A673 (cell line): ENCODE results near the gene GPA33.

Source experiments
- CTCF ChIP-seq: fragments of 300-800, 200-600 bp; sonication (generic); conservative IDR thresholded peaks from 2 replicates; pipeline ENCODE4 v1.5.1; 2017; ENCODE audit warnings: low read depth, mild to moderate bottlenecking, antibody characterized with exemption, low read length, moderate library complexity, mixed read lengths
- EZH2 ChIP-seq: fragments of 200-600 bp; sonication (generic); IDR thresholded peaks from 2 replicates; pipeline ENCODE4 v1.6.1; 2017; ENCODE audit warnings: borderline replicate concordance, low read depth, mild to moderate bottlenecking, mixed read lengths, antibody characterized with exemption, low read length; ENCODE audit not compliant: poor library complexity, severe bottlenecking

- TF ChIP-seq CTCF (no peak), EZH2 (no peak)
Measured at GRCh38 chr1:167090314-167090942, at the start of gene GPA33.
